Measurements from ENCODE around the gene POLR2I. TPM values are rescaled to one million over a fixed set of nuclear protein-coding genes. Genes with fewer than 3 reads are reported as not detected.

Gene POLR2I
- total RNA-seq, 4 donors from 2014 or later: 64.8 to 152 (median 85.7) TPM

- DNase-seq (ENCODE audit: extremely low spot score): no peak
- TF ChIP-seq CTCF (IDR thresholded peaks at IDR 0.05): no peak
- no peak for TF ChIP-seq POLR2A (IDR thresholded peaks at IDR 0.05; ENCODE audit: low read depth)
- no peak for TF ChIP-seq POLR2AphosphoS5 (IDR thresholded peaks at IDR 0.05)
- no peak for TF ChIP-seq EP300 (IDR thresholded peaks at IDR 0.05)
- H3K27ac ChIP-seq (replicated peaks in 1 of 4): no peak overlapping the region
- H3K4me3 ChIP-seq: no peak overlapping the region
- WGBS: 94% methylated on average over 7 of the region's 7 CpGs
- no peaks in the 10 kb centered on the region for H3K27me3 ChIP-seq
- intact Hi-C loops (cut with DNase I): no loop called here
- no peaks in the 10 kb centered on the region for H3K36me3 ChIP-seq
- no peaks in the 10 kb centered on the region for H3K9me3 ChIP-seq
- peaks cover 0 to 8% (median 5%) of the 10 kb centered on the region in 4 donors for H3K4me1 ChIP-seq
These were observed 32.8 kb downstream of the POLR2I start for GRCh38 chr19:36081894-36082293.

GRCh38 chr19:36081385-36081784, 33.3 kb downstream of the POLR2I start:
- Histone ChIP-seq H3K9me3 (no peaks in the 10 kb centered on the region), H3K4me1 (peaks cover 0 to 8% (median 5%) of the 10 kb centered on the region in 4 donors), H3K36me3 (no peaks in the 10 kb centered on the region), H3K27me3 (no peaks in the 10 kb centered on the region), H3K27ac (replicated peaks in 1 of 4) (no peak overlapping the region), H3K4me3 (no peak overlapping the region)
- no peak for TF ChIP-seq POLR2A (IDR thresholded peaks at IDR 0.05; ENCODE audit: low read depth)
- TF ChIP-seq CTCF (IDR thresholded peaks at IDR 0.05): no peak
- no peak for TF ChIP-seq EP300 (IDR thresholded peaks at IDR 0.05)
- TF ChIP-seq POLR2AphosphoS5 (IDR thresholded peaks at IDR 0.05): no peak
- intact Hi-C loops (cut with DNase I): no loop called here
- no peak for DNase-seq (ENCODE audit: extremely low spot score)
- 88% methylated on average over 3 of the region's 3 CpGs for WGBS

GRCh38 chr19:36079389-36079945, 35.2 kb downstream of the POLR2I start:
- TF ChIP-seq POLR2AphosphoS5 (IDR thresholded peaks at IDR 0.05): no peak
- TF ChIP-seq POLR2A (IDR thresholded peaks at IDR 0.05; ENCODE audit: low read depth): no peak
- TF ChIP-seq CTCF (IDR thresholded peaks at IDR 0.05): no peak
- TF ChIP-seq EP300 (IDR thresholded peaks at IDR 0.05): no peak

GRCh38 chr19:36073121-36073876, 41.4 kb downstream of the POLR2I start:
- WGBS: 85% methylated on average over 10 of the region's 10 CpGs
- TF ChIP-seq CTCF (IDR thresholded peaks at IDR 0.05): no peak
- TF ChIP-seq EP300 (IDR thresholded peaks at IDR 0.05): no peak
- Histone ChIP-seq H3K27me3 (no peaks in the 10 kb centered on the region), H3K4me3 (no peak overlapping the region), H3K4me1 (no peaks in the 10 kb centered on the region), H3K36me3 (no peaks in the 10 kb centered on the region), H3K27ac (replicated peaks in 1 of 4) (no peak overlapping the region), H3K9me3 (no peaks in the 10 kb centered on the region)
- no peak for DNase-seq (ENCODE audit: extremely low spot score)
- intact Hi-C loops (cut with DNase I): no loop called here

More at GRCh38 chr19:36079389-36079945, 35.2 kb downstream of the POLR2I start:
- Histone ChIP-seq H3K27ac (replicated peaks in 1 of 4) (no peak overlapping the region), H3K4me3 (no peak overlapping the region), H3K4me1 (peaks cover 0 to 8% (median 5%) of the 10 kb centered on the region in 4 donors), H3K9me3 (no peaks in the 10 kb centered on the region), H3K27me3 (no peaks in the 10 kb centered on the region), H3K36me3 (no peaks in the 10 kb centered on the region)
- DNase-seq (ENCODE audit: extremely low spot score): no peak
- intact Hi-C loops (cut with DNase I): no loop called here
- 97% methylated on average over 3 of the region's 3 CpGs for WGBS
